Breast epithelium (tissue), 4 donors: ENCODE data around the gene HMGN2. TPM values are rescaled to one million over a fixed set of nuclear protein-coding genes. Genes with fewer than 3 reads are reported as not detected.

Source experiments
- DNase-seq, 2 donors: peaks; one replicate each; pipeline ENCODE4 v3.0.0-alpha.2; 2019; ENCODE audit warnings: low spot score in 2 of 2
- H3K27ac ChIP-seq, 2 donors: fragments of 200-600 bp; sonication (generic) in 1 of 2; one replicate each; pipeline ENCODE4 v1.5.1; 2016 to 2019; ENCODE audit warnings: mild to moderate bottlenecking in 1 of 2
- H3K27me3 ChIP-seq, 2 donors: fragments of 200-600 bp; sonication (generic) in 1 of 2; one replicate each; pipeline versions ENCODE4 v1.5.1 to v1.6.0; 2017 to 2019; ENCODE audit warnings: control low read depth in 1 of 2, mild to moderate bottlenecking in 1 of 2
- H3K36me3 ChIP-seq: fragments of 200-600 bp; one replicate; pipeline ENCODE4 v1.5.1; 2019
- H3K4me1 ChIP-seq, 2 donors: fragments of 200-600 bp; sonication (generic); one replicate each; pipeline ENCODE4 v1.5.1; 2016 to 2019; ENCODE audit warnings: control low read depth in 1 of 2
- H3K4me3 ChIP-seq, 3 donors: fragments of 200-600 bp; sonication (generic); 1 replicate in 2 of 3; 2 replicates in 1 of 3; pipeline ENCODE4 v1.5.1; 2016 to 2019; ENCODE audit warnings: mild to moderate bottlenecking in 3 of 3, moderate library complexity in 2 of 3
- H3K9me3 ChIP-seq, 2 donors: fragments of 200-600 bp; sonication (generic) in 1 of 2; one replicate each; pipeline ENCODE4 v1.5.1; 2016 to 2019; ENCODE audit warnings: control low read depth in 1 of 2
- POLR2A ChIP-seq: fragments of 450-650 bp; IDR thresholded peaks from one replicate; pipeline ENCODE4 v1.6.1; 2016; ENCODE audit warnings: antibody characterized with exemption, mild to moderate bottlenecking, moderate library complexity
- POLR2AphosphoS5 ChIP-seq, 3 donors: sonication (generic); formaldehyde crosslinking; IDR thresholded peaks; one replicate each; pipeline ENCODE4 v1.6.1; 2017; ENCODE audit warnings: antibody characterized with exemption in 3 of 3
- intact Hi-C: fragments of 100-400 bp; cut with DNase I; formaldehyde crosslinking; loops from one replicate; pipeline ENCODE4 v1.15.1; 2023; ENCODE audit warnings: low total_unique reads
- total RNA-seq, 3 donors: library from RNA; depleted of rRNA; stranded (reverse); fragments of >200 nt; gene quantifications; one replicate each; pipeline ENCODE4 v1.1.0, GENCODE V29; 2016
- TF ChIP-seq, protein P1 (sequence below), 3 donors: fragments of 450-650 bp; IDR thresholded peaks; one replicate each; pipeline ENCODE4 v1.5.1; 2016 to 2017; ENCODE audit warnings: antibody characterized with exemption in 3 of 3, mild to moderate bottlenecking in 3 of 3, moderate library complexity in 3 of 3

The HMGN2 gene
- total RNA-seq, 3 donors from 2014 or later: 192 to 261 (median 204) TPM

DNA sequence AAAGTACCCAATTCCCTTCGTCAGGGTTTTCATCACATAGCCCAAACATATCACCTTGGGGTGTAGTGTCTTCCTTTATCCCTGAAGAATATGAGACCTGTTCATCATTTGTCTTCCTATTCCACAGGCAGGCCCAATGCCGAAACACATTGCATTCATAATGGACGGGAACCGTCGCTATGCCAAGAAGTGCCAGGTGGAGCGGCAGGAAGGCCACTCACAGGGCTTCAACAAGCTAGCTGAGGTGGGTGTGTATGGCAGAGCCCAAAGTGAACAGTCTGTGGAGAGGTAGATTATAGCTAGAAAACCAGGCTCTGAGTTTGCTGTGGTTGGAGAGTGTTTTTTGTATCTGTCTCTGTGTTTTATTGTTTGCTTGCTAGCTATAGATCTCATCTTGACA, 34.2 kb upstream of the HMGN2 start:
- H3K4me1 ChIP-seq: no peaks in the 10 kb centered on the region
- DNase-seq: no peak
- H3K27ac ChIP-seq: no peak overlapping the region
- no peaks in the 10 kb centered on the region for H3K36me3 ChIP-seq
- H3K27me3 ChIP-seq: no peaks in the 10 kb centered on the region
- intact Hi-C loops: no loop called here
- TF ChIP-seq POLR2A: no peak
- TF ChIP-seq POLR2AphosphoS5 (IDR thresholded peaks at IDR 0.05): no peak
- TF ChIP-seq, protein P1, sequence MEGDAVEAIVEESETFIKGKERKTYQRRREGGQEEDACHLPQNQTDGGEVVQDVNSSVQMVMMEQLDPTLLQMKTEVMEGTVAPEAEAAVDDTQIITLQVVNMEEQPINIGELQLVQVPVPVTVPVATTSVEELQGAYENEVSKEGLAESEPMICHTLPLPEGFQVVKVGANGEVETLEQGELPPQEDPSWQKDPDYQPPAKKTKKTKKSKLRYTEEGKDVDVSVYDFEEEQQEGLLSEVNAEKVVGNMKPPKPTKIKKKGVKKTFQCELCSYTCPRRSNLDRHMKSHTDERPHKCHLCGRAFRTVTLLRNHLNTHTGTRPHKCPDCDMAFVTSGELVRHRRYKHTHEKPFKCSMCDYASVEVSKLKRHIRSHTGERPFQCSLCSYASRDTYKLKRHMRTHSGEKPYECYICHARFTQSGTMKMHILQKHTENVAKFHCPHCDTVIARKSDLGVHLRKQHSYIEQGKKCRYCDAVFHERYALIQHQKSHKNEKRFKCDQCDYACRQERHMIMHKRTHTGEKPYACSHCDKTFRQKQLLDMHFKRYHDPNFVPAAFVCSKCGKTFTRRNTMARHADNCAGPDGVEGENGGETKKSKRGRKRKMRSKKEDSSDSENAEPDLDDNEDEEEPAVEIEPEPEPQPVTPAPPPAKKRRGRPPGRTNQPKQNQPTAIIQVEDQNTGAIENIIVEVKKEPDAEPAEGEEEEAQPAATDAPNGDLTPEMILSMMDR (IDR thresholded peaks at IDR 0.05): no peak
- no peaks in the 10 kb centered on the region for H3K9me3 ChIP-seq
- H3K4me3 ChIP-seq: no peak overlapping the region

DNA sequence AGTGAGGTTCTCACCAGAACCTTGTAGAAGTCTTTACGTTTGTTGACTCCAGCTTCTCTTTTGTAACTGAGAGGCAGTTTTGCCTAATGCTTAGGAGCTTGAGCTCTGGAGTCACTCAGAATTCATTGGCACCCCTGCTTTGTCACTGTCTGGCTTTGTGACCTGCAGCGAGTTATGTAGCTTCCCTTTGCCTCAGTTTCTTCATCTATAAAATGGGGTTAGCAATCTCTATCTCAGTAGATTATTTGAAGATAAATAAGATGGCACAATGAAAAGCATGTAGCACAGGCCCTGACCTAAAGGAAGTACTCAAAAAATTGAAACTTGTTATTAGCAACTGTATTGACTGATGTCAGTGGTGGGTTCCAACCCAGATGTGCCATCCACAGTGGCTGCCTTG, 32.0 kb upstream of the HMGN2 start:
- no peak overlapping the region for H3K4me3 ChIP-seq
- no peak for DNase-seq
- intact Hi-C loops: no loop called here
- no peaks in the 10 kb centered on the region for H3K9me3 ChIP-seq
- H3K4me1 ChIP-seq: no peaks in the 10 kb centered on the region
- H3K27ac ChIP-seq: no peak overlapping the region
- no peaks in the 10 kb centered on the region for H3K36me3 ChIP-seq
- H3K27me3 ChIP-seq: no peaks in the 10 kb centered on the region
- TF ChIP-seq POLR2A (no peak), POLR2AphosphoS5 (IDR thresholded peaks at IDR 0.05) (no peak)
- TF ChIP-seq, protein P1 (IDR thresholded peaks at IDR 0.05): no peak

DNA sequence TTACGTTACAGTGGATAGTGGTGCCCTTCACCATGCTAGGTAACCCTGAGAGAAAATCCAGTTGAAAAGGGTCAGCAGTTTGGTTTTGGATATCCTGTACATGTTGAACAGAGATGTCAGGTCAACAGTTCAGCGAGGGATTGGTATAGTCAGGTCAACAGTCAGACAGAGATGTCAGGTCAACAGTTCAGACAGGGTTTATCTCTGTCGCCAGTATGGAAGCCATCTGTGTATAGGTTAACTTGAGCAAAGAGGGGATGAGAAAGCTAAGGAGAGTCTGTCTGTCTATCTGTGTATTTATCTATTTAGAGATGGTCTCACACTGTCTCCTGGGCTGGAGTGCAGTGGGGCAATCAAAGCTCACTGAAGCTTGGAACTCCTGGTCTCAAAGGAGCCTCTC, 22.4 kb upstream of the HMGN2 start:
- intact Hi-C loops: no loop called here
- Histone ChIP-seq H3K27ac (no peak overlapping the region), H3K4me1 (no peaks in the 10 kb centered on the region), H3K9me3 (no peaks in the 10 kb centered on the region), H3K27me3 (no peaks in the 10 kb centered on the region), H3K4me3 (no peak overlapping the region), H3K36me3 (no peaks in the 10 kb centered on the region)
- no peak for DNase-seq
- TF ChIP-seq, protein P1 (IDR thresholded peaks at IDR 0.05): no peak
- no peak for TF ChIP-seq POLR2AphosphoS5 (IDR thresholded peaks at IDR 0.05)
- no peak for TF ChIP-seq POLR2A

DNA sequence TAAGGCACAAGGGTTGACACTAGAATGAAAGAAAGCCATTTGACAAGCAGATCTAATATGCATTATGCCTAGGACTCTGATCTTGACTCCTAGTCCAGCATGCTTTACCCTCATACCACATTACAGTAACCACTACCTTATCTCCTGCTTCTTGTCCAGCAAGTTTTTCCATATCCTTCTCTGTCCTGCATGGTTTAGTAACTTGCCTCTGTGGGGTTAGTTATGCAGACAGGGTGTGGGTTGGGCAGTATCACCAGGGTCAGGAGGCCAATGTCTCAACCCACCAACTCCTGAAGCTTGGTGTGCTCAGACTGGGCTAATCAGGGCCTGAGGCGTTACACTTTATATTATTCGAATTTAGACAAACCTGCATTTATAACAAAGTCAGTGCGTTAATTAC, 21.3 kb upstream of the HMGN2 start:
- Histone ChIP-seq H3K27ac (no peak overlapping the region), H3K4me1 (no peaks in the 10 kb centered on the region), H3K27me3 (no peaks in the 10 kb centered on the region), H3K4me3 (no peak overlapping the region), H3K9me3 (no peaks in the 10 kb centered on the region), H3K36me3 (no peaks in the 10 kb centered on the region)
- intact Hi-C loops: no loop called here
- DNase-seq: no peak
- no peak for TF ChIP-seq POLR2A
- TF ChIP-seq POLR2AphosphoS5 (IDR thresholded peaks at IDR 0.05): no peak
- TF ChIP-seq, protein P1 (IDR thresholded peaks at IDR 0.05): no peak

DNA sequence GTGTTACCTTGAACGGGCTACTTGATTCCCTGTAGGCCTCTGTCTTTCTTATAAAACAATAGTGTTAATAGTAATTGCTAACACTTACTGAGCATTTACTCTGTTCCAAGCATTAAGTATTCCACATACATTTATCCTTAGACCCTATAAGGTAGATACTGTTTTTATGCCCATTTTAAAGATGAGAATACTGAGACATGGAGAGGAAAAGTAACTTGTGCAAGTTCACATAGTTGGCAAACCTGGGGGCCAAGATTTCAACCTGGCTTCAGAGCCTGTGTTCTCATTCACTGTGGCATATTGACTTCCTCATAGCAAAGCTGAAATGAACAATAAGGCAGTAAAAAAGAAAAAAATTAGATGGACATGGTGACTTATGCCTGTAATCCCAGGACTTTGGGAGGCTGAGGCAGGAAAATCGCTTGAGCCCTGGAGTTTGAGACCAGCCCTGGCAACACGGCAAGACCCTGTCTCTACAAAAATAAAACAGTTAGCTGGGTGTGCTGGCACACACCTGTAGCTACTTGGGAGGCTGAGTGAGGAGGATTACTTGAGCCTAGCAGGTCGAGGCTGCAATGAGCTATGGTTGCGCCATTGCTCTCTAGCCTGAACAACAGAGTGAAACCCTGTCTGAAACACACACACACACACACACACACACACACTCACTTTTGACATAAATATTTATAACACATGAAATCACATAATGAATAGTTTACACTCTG, 19.6 kb upstream of the HMGN2 start:
- no peaks in the 10 kb centered on the region for H3K36me3 ChIP-seq
- intact Hi-C loops: no loop called here

More for the DNA sequence above, 19.6 kb upstream of the HMGN2 start:
- Histone ChIP-seq H3K4me3 (no peak overlapping the region), H3K9me3 (no peaks in the 10 kb centered on the region), H3K4me1 (no peaks in the 10 kb centered on the region), H3K27ac (no peak overlapping the region), H3K27me3 (no peaks in the 10 kb centered on the region)
- DNase-seq: no peak
- TF ChIP-seq, protein P1 (IDR thresholded peaks at IDR 0.05): no peak
- TF ChIP-seq POLR2A: no peak
- TF ChIP-seq POLR2AphosphoS5 (IDR thresholded peaks at IDR 0.05): no peak
